Measurements from ENCODE around the gene CDK18.

Gene CDK18

GRCh38 chr1:205513774-205514173 lies 9.3 kb downstream of the CDK18 start:
- ChIA-PET POLR2A (interaction anchor here (1.0 kb wide), 1 partner anchor 9 kb away, joined by 3 read pairs; the partner anchor contains the start of gene CDK18), CTCF (interaction anchor here (1.2 to 4.5 kb wide), 2 partner anchors 10 to 28 kb away, joined by 13 to 21 read pairs; no protein-coding TSS in a partner anchor)
- TF ChIP-seq HDGF (IDR thresholded peaks at IDR 0.05; ENCODE audit: borderline replicate concordance) (no peak), SUZ12 (IDR thresholded peaks at IDR 0.05) (no peak), TARDBP (IDR thresholded peaks at IDR 0.05) (no peak), FOXA1 (IDR thresholded peaks at IDR 0.05) (no peak), LEF1 (IDR thresholded peaks at IDR 0.05; ENCODE audit: borderline replicate concordance) (no peak), ZNF384 (IDR thresholded peaks at IDR 0.05) (no peak), FOXM1 (IDR thresholded peaks at IDR 0.05; ENCODE audit: borderline replicate concordance) (no peak), ELF4 (IDR thresholded peaks at IDR 0.05) (no peak), ARNT (IDR thresholded peaks at IDR 0.05) (no peak), SP1 (IDR thresholded peaks at IDR 0.05) (no peak), FOXK2 (IDR thresholded peaks at IDR 0.05) (no peak), CTBP1 (IDR thresholded peaks at IDR 0.05; ENCODE audit: borderline replicate concordance) (no peak), L3MBTL2 (conservative IDR thresholded peaks at IDR 0.05) (no peak)
- TF ChIP-seq, protein P1, sequence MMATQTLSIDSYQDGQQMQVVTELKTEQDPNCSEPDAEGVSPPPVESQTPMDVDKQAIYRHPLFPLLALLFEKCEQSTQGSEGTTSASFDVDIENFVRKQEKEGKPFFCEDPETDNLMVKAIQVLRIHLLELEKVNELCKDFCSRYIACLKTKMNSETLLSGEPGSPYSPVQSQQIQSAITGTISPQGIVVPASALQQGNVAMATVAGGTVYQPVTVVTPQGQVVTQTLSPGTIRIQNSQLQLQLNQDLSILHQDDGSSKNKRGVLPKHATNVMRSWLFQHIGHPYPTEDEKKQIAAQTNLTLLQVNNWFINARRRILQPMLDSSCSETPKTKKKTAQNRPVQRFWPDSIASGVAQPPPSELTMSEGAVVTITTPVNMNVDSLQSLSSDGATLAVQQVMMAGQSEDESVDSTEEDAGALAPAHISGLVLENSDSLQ (IDR thresholded peaks at IDR 0.05) = no peak
- no peak for DNase-seq (ENCODE audit: extremely low spot score)

- no peak for DNase-seq (ENCODE audit: extremely low spot score)
- CTCF ChIA-PET = interaction anchor here (0.6 to 4.5 kb wide), 3 partner anchors 9 to 266 kb away, joined by 3 to 21 read pairs (median 8); no protein-coding TSS in a partner anchor
- no peak for TF ChIP-seq FOXM1 (IDR thresholded peaks at IDR 0.05; ENCODE audit: borderline replicate concordance)
- TF ChIP-seq ARNT (IDR thresholded peaks at IDR 0.05) = no peak
- TF ChIP-seq ELF4 (IDR thresholded peaks at IDR 0.05) = no peak
- TF ChIP-seq CTBP1 (IDR thresholded peaks at IDR 0.05; ENCODE audit: borderline replicate concordance) = no peak
- no peak for TF ChIP-seq SP1 (IDR thresholded peaks at IDR 0.05)
- no peak for TF ChIP-seq BHLHE40 (IDR thresholded peaks at IDR 0.05; ENCODE audit: borderline replicate concordance)
- no peak for TF ChIP-seq NFRKB (IDR thresholded peaks at IDR 0.05)
- no peak for TF ChIP-seq L3MBTL2 (conservative IDR thresholded peaks at IDR 0.05)
- TF ChIP-seq, protein P1 (IDR thresholded peaks at IDR 0.05) = no peak
- no peak for TF ChIP-seq HDGF (IDR thresholded peaks at IDR 0.05; ENCODE audit: borderline replicate concordance)
- TF ChIP-seq LEF1 (IDR thresholded peaks at IDR 0.05; ENCODE audit: borderline replicate concordance) = no peak
- TF ChIP-seq FOXA1 (IDR thresholded peaks at IDR 0.05) = no peak
- TF ChIP-seq ZNF384 (IDR thresholded peaks at IDR 0.05) = no peak
- no peak for TF ChIP-seq TARDBP (IDR thresholded peaks at IDR 0.05)
- no peak for TF ChIP-seq FOXK2 (IDR thresholded peaks at IDR 0.05)
- POLR2A ChIA-PET = interaction anchor here (1.0 kb wide), 1 partner anchor 10 kb away, joined by 3 read pairs; the partner anchor contains the start of gene CDK18
Observed at GRCh38 chr1:205514211-205515142, 10.0 kb downstream of the CDK18 start.

GRCh38 chr1:205515781-205516253 lies 11.3 kb downstream of the CDK18 start:
- POLR2A ChIA-PET = no interaction called here
- CTCF ChIA-PET = interaction anchor here (1.6 kb wide), 1 partner anchor 8 kb away, joined by 8 read pairs; no protein-coding TSS in a partner anchor
- DNase-seq (ENCODE audit: extremely low spot score) = no peak

GRCh38 chr1:205516362-205516761 lies 11.9 kb downstream of the CDK18 start:
- no peak for DNase-seq (ENCODE audit: extremely low spot score)
- ChIA-PET CTCF (interaction anchor here (1.2 to 1.6 kb wide), 2 partner anchors 8 to 29 kb away, joined by 4 to 8 read pairs; no protein-coding TSS in a partner anchor), POLR2A (no interaction called here)
- TF ChIP-seq SP1 (IDR thresholded peaks at IDR 0.05) (no peak), CTBP1 (IDR thresholded peaks at IDR 0.05; ENCODE audit: borderline replicate concordance) (no peak), FOXK2 (IDR thresholded peaks at IDR 0.05) (no peak), TARDBP (IDR thresholded peaks at IDR 0.05) (no peak), FOXA1 (IDR thresholded peaks at IDR 0.05) (no peak), NFRKB (IDR thresholded peaks at IDR 0.05) (no peak), L3MBTL2 (conservative IDR thresholded peaks at IDR 0.05) (no peak), LEF1 (IDR thresholded peaks at IDR 0.05; ENCODE audit: borderline replicate concordance) (no peak), ELF4 (IDR thresholded peaks at IDR 0.05) (no peak), FOXM1 (IDR thresholded peaks at IDR 0.05; ENCODE audit: borderline replicate concordance) (no peak), BHLHE40 (IDR thresholded peaks at IDR 0.05; ENCODE audit: borderline replicate concordance) (no peak), SUZ12 (IDR thresholded peaks at IDR 0.05) (no peak), HDGF (IDR thresholded peaks at IDR 0.05; ENCODE audit: borderline replicate concordance) (no peak)
- TF ChIP-seq, protein P1 (IDR thresholded peaks at IDR 0.05) = no peak

More at GRCh38 chr1:205515781-205516253, 11.3 kb downstream of the CDK18 start:
- TF ChIP-seq NFRKB (IDR thresholded peaks at IDR 0.05) = no peak
- no peak for TF ChIP-seq HDGF (IDR thresholded peaks at IDR 0.05; ENCODE audit: borderline replicate concordance)
- TF ChIP-seq ARNT (IDR thresholded peaks at IDR 0.05) = no peak
- no peak for TF ChIP-seq CTBP1 (IDR thresholded peaks at IDR 0.05; ENCODE audit: borderline replicate concordance)
- TF ChIP-seq SP1 (IDR thresholded peaks at IDR 0.05) = no peak
- TF ChIP-seq FOXK2 (IDR thresholded peaks at IDR 0.05) = no peak
- no peak for TF ChIP-seq TARDBP (IDR thresholded peaks at IDR 0.05)
- TF ChIP-seq FOXM1 (IDR thresholded peaks at IDR 0.05; ENCODE audit: borderline replicate concordance) = no peak
- no peak for TF ChIP-seq LEF1 (IDR thresholded peaks at IDR 0.05; ENCODE audit: borderline replicate concordance)
- no peak for TF ChIP-seq ELF4 (IDR thresholded peaks at IDR 0.05)
- no peak for TF ChIP-seq SUZ12 (IDR thresholded peaks at IDR 0.05)
- TF ChIP-seq FOXA1 (IDR thresholded peaks at IDR 0.05) = no peak
- TF ChIP-seq L3MBTL2 (conservative IDR thresholded peaks at IDR 0.05) = no peak
- TF ChIP-seq BHLHE40 (IDR thresholded peaks at IDR 0.05; ENCODE audit: borderline replicate concordance) = no peak
- TF ChIP-seq, protein P1 (IDR thresholded peaks at IDR 0.05) = no peak
- no peak for TF ChIP-seq ZNF384 (IDR thresholded peaks at IDR 0.05)
